ENCODE data around the gene CABP2. TPM values are rescaled to one million over a fixed set of nuclear protein-coding genes. Genes with fewer than 3 reads are reported as not detected.
A peak's percentile ranks its signal among the peaks of the same experiment; 100 is the strongest.

CABP2 gene
- total RNA-seq, 6 donors from 2014 or later, result not detected

- ATAC-seq (ENCODE audit: low FRiP score in 2 of 2) (no peak), DNase-seq (peak in 1 of 2 donors; percentile 74)
- TF ChIP-seq POLR2AphosphoS5 (IDR thresholded peaks at IDR 0.05) (no peak), POLR2A (IDR thresholded peaks at IDR 0.05) (no peak), CTCF (IDR thresholded peaks at IDR 0.05) (no peak), EP300 (IDR thresholded peaks at IDR 0.05) (no peak)
- WGBS, 2 donors, result 97% methylated on average over 14 to 21 of the region's 21 CpGs
- no peak overlapping the region for H3K27ac ChIP-seq
- no peak overlapping the region for H3K4me3 ChIP-seq
- H3K36me3 ChIP-seq, result peaks cover 4 to 75% (median 51%) of the 10 kb centered on the region in 4 donors
- H3K4me1 ChIP-seq, result no peaks in the 10 kb centered on the region
- no peaks in the 10 kb centered on the region for H3K9me3 ChIP-seq
- H3K27me3 ChIP-seq, result no peaks in the 10 kb centered on the region
Measured at GRCh38 chr11:67497656-67498291, 25.5 kb downstream of the CABP2 start.

DNA sequence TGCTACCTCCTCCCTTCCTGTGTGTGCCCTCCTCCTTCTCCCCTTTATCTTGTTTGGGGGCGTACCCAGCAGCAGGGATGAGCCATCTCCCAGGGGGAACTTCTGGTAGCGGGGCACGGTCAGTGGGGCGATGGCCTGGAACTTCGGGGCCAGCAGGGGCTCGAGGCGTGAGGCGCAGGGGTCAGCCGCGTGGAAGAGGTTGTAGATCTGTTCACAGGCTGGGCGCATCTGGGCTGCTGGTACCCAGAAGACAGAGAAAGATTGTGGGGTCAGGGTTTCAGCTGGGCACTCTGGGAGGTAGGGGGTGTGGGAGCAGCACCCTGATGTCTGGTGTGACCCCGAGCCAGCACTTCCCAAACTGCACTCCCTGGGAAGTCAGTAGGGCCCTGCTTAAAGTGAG lies 27.1 kb downstream of the CABP2 start:
- no peak overlapping the region for H3K27ac ChIP-seq
- WGBS, 2 donors, result 96% methylated on average over 10 to 12 of the region's 12 CpGs

GRCh38 chr11:67495234-67496005 lies 27.8 kb downstream of the CABP2 start:
- WGBS, 2 donors, result 92 to 97% methylated on average over 7 to 16 of the region's 16 CpGs
- no peak for TF ChIP-seq CTCF (IDR thresholded peaks at IDR 0.05)
- TF ChIP-seq EP300 (IDR thresholded peaks at IDR 0.05), result no peak
- no peak for TF ChIP-seq POLR2A (IDR thresholded peaks at IDR 0.05)
- no peak for TF ChIP-seq POLR2AphosphoS5 (IDR thresholded peaks at IDR 0.05)
- H3K4me1 ChIP-seq, result no peaks in the 10 kb centered on the region
- no peaks in the 10 kb centered on the region for H3K27me3 ChIP-seq
- DNase-seq (no peak), ATAC-seq (ENCODE audit: low FRiP score in 2 of 2) (no peak)
- no peak overlapping the region for H3K4me3 ChIP-seq
- H3K36me3 ChIP-seq, result peaks cover 4 to 88% (median 67%) of the 10 kb centered on the region in 4 donors
- no peak overlapping the region for H3K27ac ChIP-seq
- H3K9me3 ChIP-seq, result no peaks in the 10 kb centered on the region

More for the DNA sequence above, 27.1 kb downstream of the CABP2 start:
- ATAC-seq (ENCODE audit: low FRiP score in 2 of 2) (no peak), DNase-seq (peak in 1 of 2 donors; percentile 69)
- Histone ChIP-seq H3K4me3 (no peak overlapping the region), H3K36me3 (peaks cover 4 to 82% (median 61%) of the 10 kb centered on the region in 4 donors), H3K4me1 (no peaks in the 10 kb centered on the region), H3K27me3 (no peaks in the 10 kb centered on the region), H3K9me3 (no peaks in the 10 kb centered on the region)
- TF ChIP-seq CTCF (IDR thresholded peaks at IDR 0.05) (no peak), POLR2AphosphoS5 (IDR thresholded peaks at IDR 0.05) (no peak), EP300 (IDR thresholded peaks at IDR 0.05) (no peak), POLR2A (IDR thresholded peaks at IDR 0.05) (no peak)

DNA sequence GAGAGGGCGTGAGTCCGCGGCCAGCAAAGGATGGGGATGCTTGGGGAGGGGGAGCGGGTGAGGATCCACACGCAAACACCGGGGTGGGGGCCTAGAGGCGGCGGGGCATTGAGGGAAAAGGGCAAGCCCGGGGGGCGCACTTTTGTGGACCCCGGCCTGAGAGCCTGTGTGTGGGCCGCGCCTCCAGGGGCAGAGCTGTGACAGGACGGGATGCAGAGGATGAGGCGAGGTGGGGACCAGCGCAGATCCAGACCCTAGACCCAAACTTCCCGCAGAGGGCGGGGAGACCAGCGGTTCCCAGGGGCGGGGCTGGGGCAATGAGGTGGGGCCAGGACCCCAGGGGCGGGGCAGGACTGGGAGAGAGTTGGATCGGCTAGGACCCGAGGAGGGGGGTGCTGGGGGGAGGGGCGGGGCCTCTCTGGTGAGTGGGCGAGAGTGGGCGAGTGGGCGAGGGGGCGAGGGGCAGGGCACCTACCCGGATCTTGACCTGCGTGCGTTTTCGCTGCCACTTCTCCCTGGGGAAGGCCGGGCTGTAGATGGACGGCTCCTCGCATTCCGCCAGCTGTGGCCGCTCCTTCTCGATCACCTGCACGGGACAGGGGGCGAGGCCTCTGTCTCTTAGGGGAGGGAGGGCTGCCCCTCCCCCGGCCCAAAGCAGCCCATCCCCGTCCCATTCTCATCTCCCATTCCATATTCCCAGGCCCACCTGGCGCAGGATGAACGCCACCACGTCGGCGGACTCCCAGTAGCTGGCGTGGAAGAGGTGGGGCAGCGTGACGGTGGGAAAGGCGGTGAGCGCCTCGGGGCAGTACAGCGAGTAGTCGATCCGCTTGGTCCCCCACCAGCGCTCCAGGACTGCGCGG lies 28.6 kb downstream of the CABP2 start:
- no peak overlapping the region for H3K4me3 ChIP-seq
- H3K36me3 ChIP-seq, result peaks cover 4 to 90% (median 71%) of the 10 kb centered on the region in 4 donors
- no peaks in the 10 kb centered on the region for H3K9me3 ChIP-seq
- H3K27me3 ChIP-seq, result no peaks in the 10 kb centered on the region
- peak in 1 of 2 donors; percentile 66 for DNase-seq
- 93 to 94% methylated on average over 53 to 58 of the region's 59 CpGs for WGBS, 2 donors
- H3K4me1 ChIP-seq, result no peaks in the 10 kb centered on the region
- no peak overlapping the region for H3K27ac ChIP-seq
- TF ChIP-seq POLR2AphosphoS5 (IDR thresholded peaks at IDR 0.05), result no peak
- no peak for TF ChIP-seq EP300 (IDR thresholded peaks at IDR 0.05)
- no peak for TF ChIP-seq POLR2A (IDR thresholded peaks at IDR 0.05)
- TF ChIP-seq CTCF (IDR thresholded peaks at IDR 0.05), result no peak
- no peak for ATAC-seq (ENCODE audit: low FRiP score in 2 of 2)

Data from upper lobe of left lung (tissue), 6 donors.